HuH-7 (cell line): ENCODE data around the gene KRTAP10-6.
"Not testable (repeated sequence)": the region's sequence is repeated elsewhere in the genome, so short reads cannot be mapped to it uniquely, and the experiment has no call there.

ENCODE experiments used
- DNase-seq: peaks from one replicate; pipeline ENCODE4 v3.0.0; 2011; ENCODE audit warnings: low spot score

The KRTAP10-6 gene

GRCh38 chr21:44617071-44617501 lies 24.8 kb upstream of the KRTAP10-6 start:
- DNase-seq: no peak

- no peak for DNase-seq
Measured at GRCh38 chr21:44616591-44616926, 24.3 kb upstream of the KRTAP10-6 start.

GRCh38 chr21:44615911-44616590 lies 23.7 kb upstream of the KRTAP10-6 start:
- no peak for DNase-seq

GRCh38 chr21:44615466-44615865 lies 23.2 kb upstream of the KRTAP10-6 start:
- no peak for DNase-seq

- no peak for DNase-seq
Measured at GRCh38 chr21:44614961-44615391, 22.7 kb upstream of the KRTAP10-6 start.

- DNase-seq: no peak
Measured at GRCh38 chr21:44614161-44614631, 21.9 kb upstream of the KRTAP10-6 start.

- DNase-seq: no peak
Measured at GRCh38 chr21:44613386-44614155, 21.3 kb upstream of the KRTAP10-6 start.

GRCh38 chr21:44612669-44613229 lies 20.4 kb upstream of the KRTAP10-6 start:
- DNase-seq: no peak

GRCh38 chr21:44612029-44612486 lies 19.8 kb upstream of the KRTAP10-6 start, which contains the start of gene KRTAP10-8:
Gene KRTAP10-8, plus strand, starts transcription at chr21:44612079. Its CDS starts 22 bp downstream, at chr21:44612101.
- no peak for DNase-seq

GRCh38 chr21:44611551-44611950 lies 19.2 kb upstream of the KRTAP10-6 start:
- no peak for DNase-seq

- not testable (repeated sequence) for DNase-seq
Measured at GRCh38 chr21:44610157-44610843, 18.0 kb upstream of the KRTAP10-6 start.

- DNase-seq: no peak
Measured at GRCh38 chr21:44609193-44609592, 16.9 kb upstream of the KRTAP10-6 start.

- DNase-seq: no peak
Measured at GRCh38 chr21:44606495-44606894, 14.2 kb upstream of the KRTAP10-6 start.

GRCh38 chr21:44603911-44604310 lies 11.6 kb upstream of the KRTAP10-6 start:
- no peak for DNase-seq

GRCh38 chr21:44603109-44603875 lies 11.0 kb upstream of the KRTAP10-6 start:
- no peak for DNase-seq

GRCh38 chr21:44602463-44602850 lies 10.2 kb upstream of the KRTAP10-6 start:
- DNase-seq: no peak

- no peak for DNase-seq
Measured at GRCh38 chr21:44601596-44602462, 9.5 kb upstream of the KRTAP10-6 start.

GRCh38 chr21:44601091-44601490 lies 8.8 kb upstream of the KRTAP10-6 start:
- not testable (repeated sequence) for DNase-seq

GRCh38 chr21:44600118-44600978 lies 8.0 kb upstream of the KRTAP10-6 start, which contains the start of gene KRTAP10-7:
Gene KRTAP10-7, plus strand, starts transcription at chr21:44600597. Its CDS starts 25 bp downstream, at chr21:44600622.
- DNase-seq: not testable (repeated sequence)
